Adrenal gland (tissue), 12 donors: Measurements from ENCODE around the gene INPP5A. TPM values are rescaled to one million over a fixed set of nuclear protein-coding genes. Genes with fewer than 3 reads are reported as not detected.
"Not testable (repeated sequence)": the region's sequence is repeated elsewhere in the genome, so short reads cannot be mapped to it uniquely, and the experiment has no call there.

Experiments used
- DNase-seq, 7 donors: peaks; one replicate each; pipeline ENCODE4 v3.0.0-alpha.2; 2019 to 2020
- H3K27ac ChIP-seq, 5 donors: fragments of 200-600 bp; sonication (generic) in 4 of 5; 1 replicate in 3 of 5; 2 replicates in 2 of 5; pipeline versions ENCODE4 v1.5.1 to v1.8.0; 2016 to 2020; ENCODE audit warnings: mild to moderate bottlenecking in 1 of 5
- H3K27me3 ChIP-seq: fragments of 200-600 bp; 2 replicates; pipeline ENCODE4 v1.8.0; 2021
- H3K36me3 ChIP-seq, 2 donors: fragments of 200-600 bp; replicated peaks in 1 of 2; 1 replicate in 1 of 2; 2 replicates in 1 of 2; pipeline versions ENCODE4 v1.5.1 to v1.8.0; 2018 to 2022
- H3K4me1 ChIP-seq, 2 donors: fragments of 200-600 bp; replicated peaks in 1 of 2; 1 replicate in 1 of 2; 2 replicates in 1 of 2; pipeline versions ENCODE4 v1.5.1 to v1.8.0; 2018 to 2021
- H3K4me3 ChIP-seq, 4 donors: fragments of 200-600 bp; sonication (generic) in 3 of 4; one replicate each; pipeline ENCODE4 v1.5.1; 2016 to 2018
- H3K9me3 ChIP-seq, 3 donors: fragments of 200-600 bp; sonication (generic) in 1 of 3; replicated peaks in 1 of 3; 1 replicate in 2 of 3; 2 replicates in 1 of 3; pipeline versions ENCODE4 v1.5.1 to v1.8.0; 2016 to 2021
- CTCF ChIP-seq, 6 experiments: fragments of 450-650 bp in 4 of 6; fragments of 200-600 bp in 2 of 6; sonication (generic) in 1 of 6; IDR thresholded peaks; 1 replicate in 5 of 6; 2 replicates in 1 of 6; pipeline versions ENCODE4 v1.5.1 to v1.8.0; 2016 to 2021; ENCODE audit warnings: antibody characterized with exemption in 6 of 6, mild to moderate bottlenecking in 2 of 6, moderate library complexity in 1 of 6
- POLR2A ChIP-seq, 2 donors: fragments of 450-650 bp; IDR thresholded peaks; one replicate each; pipeline ENCODE4 v1.6.1; 2017; ENCODE audit warnings: antibody characterized with exemption in 2 of 2, mild to moderate bottlenecking in 2 of 2, moderate library complexity in 1 of 2
- WGBS, 4 donors: extraction: QIAGEN DNeasy Blood & Tissue Kit in 2 of 4; methylation state at CpG; one replicate each; pipeline versions ENCODE4 v1.1.5 to v1.1.7; 2013 to 2017; 5-methylcytosine and 5-hydroxymethylcytosine counted together
- intact Hi-C, 2 donors: fragments of 100-400 bp; cut with DNase I; formaldehyde crosslinking; loops; one replicate each; pipeline versions ENCODE4 v1.14.1 to v1.15.0; 2022 to 2023
- polyA plus RNA-seq, 3 donors: library from polyadenylated mRNA; stranded (reverse); fragments of 200-250 nt in 2 of 3; fragments of 350-450 nt in 1 of 3; fragmentation: Illumina TruSeq in 1 of 3; extraction: RNeasy Lipid Tissue Mini Kit (QIAGEN cat#74804) in 1 of 3; gene quantifications; one replicate each; pipeline ENCODE4 v1.2.3, GENCODE V29; 2013 to 2014
- total RNA-seq, 9 donors: library from RNA; depleted of rRNA in 4 of 9; stranded (reverse); fragments of >200 nt in 4 of 9; fragments of 120-200 nt in 1 of 9; fragmentation: NEBNext Ultra II Directional in 1 of 9; extraction: Animal tissue kit (Norgen Biotek cat#: 25700) in 1 of 9; gene quantifications; one replicate each; pipeline versions ENCODE4 v1.1.0 to v1.2.4, GENCODE V29; 2013 to 2023
- donor health status: healthy with polysubstance abuse.
- donor health status: Bipolar disorder and iron deficiency.
- donor health status: DM: yes; HTN: yes; CAD: no.
- donor health status: DM: no; HTN: no; CAD: no.
- donor health status: DM: no; HTN: no; CAD: no.
- donor health status: DM: yes; HTN: yes; CAD: no.

INPP5A gene
- total and polyA plus RNA-seq, 12 donors, result 13.5 to 62.9 (median 37.5) TPM

GRCh38 chr10:132790934-132791829 lies 253.6 kb downstream of the INPP5A start:
- H3K9me3 ChIP-seq, result no peaks in the 10 kb centered on the region
- peaks cover 39% of the 10 kb centered on the region for H3K27me3 ChIP-seq
- TF ChIP-seq CTCF (IDR thresholded peaks at IDR 0.05) (no peak), POLR2A (IDR thresholded peaks at IDR 0.05) (no peak)
- no peak overlapping the region for H3K4me3 ChIP-seq
- intact Hi-C loops, result no loop called here
- H3K36me3 ChIP-seq, result no peaks in the 10 kb centered on the region
- DNase-seq, result no peak
- no peak overlapping the region for H3K27ac ChIP-seq
- H3K4me1 ChIP-seq, result peaks cover 0 to 10% of the 10 kb centered on the region in 2 donors
- WGBS, 4 donors, result 52 to 63% (median 61%) methylated on average over 23 to 31 of the region's 31 CpGs

GRCh38 chr10:132792099-132792498 lies 254.5 kb downstream of the INPP5A start:
- H3K36me3 ChIP-seq, DNase-seq, H3K27ac ChIP-seq, intact Hi-C loops, H3K4me1 ChIP-seq, H3K9me3 ChIP-seq, H3K4me3 ChIP-seq: not testable (repeated sequence)
- peaks cover 29% of the 10 kb centered on the region for H3K27me3 ChIP-seq
- WGBS, 4 donors, result 91 to 92% (median 92%) methylated on average over 15 to 33 of the region's 33 CpGs

- intact Hi-C loops, result no loop called here
- 82 to 88% (median 85%) methylated on average over 13 to 17 of the region's 17 CpGs for WGBS, 4 donors
These were observed 255.2 kb downstream of the INPP5A start for GRCh38 chr10:132792796-132793195.

GRCh38 chr10:132793213-132793612 lies 255.6 kb downstream of the INPP5A start:
- TF ChIP-seq CTCF (IDR thresholded peaks at IDR 0.05), result no peak
- no peak for TF ChIP-seq POLR2A (IDR thresholded peaks at IDR 0.05)
- Histone ChIP-seq H3K27me3 (peaks cover 18% of the 10 kb centered on the region), H3K4me3 (no peak overlapping the region), H3K27ac (no peak overlapping the region), H3K9me3 (no peaks in the 10 kb centered on the region), H3K4me1 (no peaks in the 10 kb centered on the region), H3K36me3 (no peaks in the 10 kb centered on the region)
- 82 to 88% (median 83%) methylated on average over 4 to 9 of the region's 9 CpGs for WGBS, 4 donors
- intact Hi-C loops, result no loop called here
- no peak for DNase-seq

More at GRCh38 chr10:132792796-132793195, 255.2 kb downstream of the INPP5A start:
- Histone ChIP-seq H3K27ac (no peak overlapping the region), H3K4me1 (no peaks in the 10 kb centered on the region), H3K9me3 (no peaks in the 10 kb centered on the region), H3K27me3 (peaks cover 22% of the 10 kb centered on the region), H3K36me3 (no peaks in the 10 kb centered on the region), H3K4me3 (no peak overlapping the region)
- no peak for DNase-seq
- no peak for TF ChIP-seq CTCF (IDR thresholded peaks at IDR 0.05)
- no peak for TF ChIP-seq POLR2A (IDR thresholded peaks at IDR 0.05)
